ENCODE data around the gene CCSER1. TPM values are rescaled to one million over a fixed set of nuclear protein-coding genes. Genes with fewer than 3 reads are reported as not detected.

CCSER1 gene
- total and polyA plus RNA-seq, 4 donors: 0.18 to 2.3 (median 1.2) TPM

DNA sequence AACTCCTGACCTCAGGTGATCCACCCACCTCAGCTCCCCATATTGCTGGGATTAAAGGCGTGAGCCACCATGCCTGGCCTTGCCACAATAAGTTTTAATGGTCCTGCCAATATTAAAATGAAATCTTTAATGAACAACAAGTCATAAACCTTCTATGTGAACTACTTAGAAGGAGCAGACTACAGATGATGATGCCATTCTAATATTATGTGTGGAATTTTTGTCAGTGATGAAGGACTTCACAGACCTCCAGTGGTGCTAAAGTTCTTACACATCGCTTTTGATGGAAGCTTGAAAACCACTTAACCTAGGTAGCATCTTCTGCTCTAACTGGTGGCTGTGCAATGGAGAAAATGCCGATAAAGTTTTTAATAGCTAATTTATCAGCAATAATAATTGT, 331.4 kb downstream of the CCSER1 start:
- no peak for DNase-seq (ENCODE audit: low spot score)
- no peaks in the 10 kb centered on the region for H3K4me1 ChIP-seq (ENCODE audit: control insufficient read depth in 4 of 4, insufficient read depth in 4 of 4, low read length in 3 of 4)
- TF ChIP-seq SP1 (IDR thresholded peaks at IDR 0.05): no peak
- TF ChIP-seq TAF1 (conservative IDR thresholded peaks at IDR 0.05): no peak
- TF ChIP-seq, protein P1, sequence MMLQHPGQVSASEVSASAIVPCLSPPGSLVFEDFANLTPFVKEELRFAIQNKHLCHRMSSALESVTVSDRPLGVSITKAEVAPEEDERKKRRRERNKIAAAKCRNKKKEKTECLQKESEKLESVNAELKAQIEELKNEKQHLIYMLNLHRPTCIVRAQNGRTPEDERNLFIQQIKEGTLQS (IDR thresholded peaks at IDR 0.05): no peak
- no peak for TF ChIP-seq RAD21 (IDR thresholded peaks at IDR 0.05)
- TF ChIP-seq YY1 (IDR thresholded peaks at IDR 0.05): no peak
- no peak for TF ChIP-seq RXRA (IDR thresholded peaks at IDR 0.05)
- no peak for TF ChIP-seq JUND (IDR thresholded peaks at IDR 0.05)
- TF ChIP-seq GABPA (IDR thresholded peaks at IDR 0.05 in 1 of 2, conservative IDR thresholded peaks at IDR 0.05 in 1 of 2): no peak
- TF ChIP-seq, protein P2, sequence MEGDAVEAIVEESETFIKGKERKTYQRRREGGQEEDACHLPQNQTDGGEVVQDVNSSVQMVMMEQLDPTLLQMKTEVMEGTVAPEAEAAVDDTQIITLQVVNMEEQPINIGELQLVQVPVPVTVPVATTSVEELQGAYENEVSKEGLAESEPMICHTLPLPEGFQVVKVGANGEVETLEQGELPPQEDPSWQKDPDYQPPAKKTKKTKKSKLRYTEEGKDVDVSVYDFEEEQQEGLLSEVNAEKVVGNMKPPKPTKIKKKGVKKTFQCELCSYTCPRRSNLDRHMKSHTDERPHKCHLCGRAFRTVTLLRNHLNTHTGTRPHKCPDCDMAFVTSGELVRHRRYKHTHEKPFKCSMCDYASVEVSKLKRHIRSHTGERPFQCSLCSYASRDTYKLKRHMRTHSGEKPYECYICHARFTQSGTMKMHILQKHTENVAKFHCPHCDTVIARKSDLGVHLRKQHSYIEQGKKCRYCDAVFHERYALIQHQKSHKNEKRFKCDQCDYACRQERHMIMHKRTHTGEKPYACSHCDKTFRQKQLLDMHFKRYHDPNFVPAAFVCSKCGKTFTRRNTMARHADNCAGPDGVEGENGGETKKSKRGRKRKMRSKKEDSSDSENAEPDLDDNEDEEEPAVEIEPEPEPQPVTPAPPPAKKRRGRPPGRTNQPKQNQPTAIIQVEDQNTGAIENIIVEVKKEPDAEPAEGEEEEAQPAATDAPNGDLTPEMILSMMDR (IDR thresholded peaks at IDR 0.05; ENCODE audit: low read depth, low read length, missing input control): no peak
- no peak for TF ChIP-seq HNF4A (conservative IDR thresholded peaks at IDR 0.05)
- no peak for TF ChIP-seq FOXA1 (IDR thresholded peaks at IDR 0.05)
- TF ChIP-seq, protein P3, sequence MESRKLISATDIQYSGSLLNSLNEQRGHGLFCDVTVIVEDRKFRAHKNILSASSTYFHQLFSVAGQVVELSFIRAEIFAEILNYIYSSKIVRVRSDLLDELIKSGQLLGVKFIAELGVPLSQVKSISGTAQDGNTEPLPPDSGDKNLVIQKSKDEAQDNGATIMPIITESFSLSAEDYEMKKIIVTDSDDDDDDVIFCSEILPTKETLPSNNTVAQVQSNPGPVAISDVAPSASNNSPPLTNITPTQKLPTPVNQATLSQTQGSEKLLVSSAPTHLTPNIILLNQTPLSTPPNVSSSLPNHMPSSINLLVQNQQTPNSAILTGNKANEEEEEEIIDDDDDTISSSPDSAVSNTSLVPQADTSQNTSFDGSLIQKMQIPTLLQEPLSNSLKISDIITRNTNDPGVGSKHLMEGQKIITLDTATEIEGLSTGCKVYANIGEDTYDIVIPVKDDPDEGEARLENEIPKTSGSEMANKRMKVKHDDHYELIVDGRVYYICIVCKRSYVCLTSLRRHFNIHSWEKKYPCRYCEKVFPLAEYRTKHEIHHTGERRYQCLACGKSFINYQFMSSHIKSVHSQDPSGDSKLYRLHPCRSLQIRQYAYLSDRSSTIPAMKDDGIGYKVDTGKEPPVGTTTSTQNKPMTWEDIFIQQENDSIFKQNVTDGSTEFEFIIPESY (IDR thresholded peaks at IDR 0.05): no peak
- TF ChIP-seq NR2F2 (IDR thresholded peaks at IDR 0.05): no peak
- TF ChIP-seq, protein P4, sequence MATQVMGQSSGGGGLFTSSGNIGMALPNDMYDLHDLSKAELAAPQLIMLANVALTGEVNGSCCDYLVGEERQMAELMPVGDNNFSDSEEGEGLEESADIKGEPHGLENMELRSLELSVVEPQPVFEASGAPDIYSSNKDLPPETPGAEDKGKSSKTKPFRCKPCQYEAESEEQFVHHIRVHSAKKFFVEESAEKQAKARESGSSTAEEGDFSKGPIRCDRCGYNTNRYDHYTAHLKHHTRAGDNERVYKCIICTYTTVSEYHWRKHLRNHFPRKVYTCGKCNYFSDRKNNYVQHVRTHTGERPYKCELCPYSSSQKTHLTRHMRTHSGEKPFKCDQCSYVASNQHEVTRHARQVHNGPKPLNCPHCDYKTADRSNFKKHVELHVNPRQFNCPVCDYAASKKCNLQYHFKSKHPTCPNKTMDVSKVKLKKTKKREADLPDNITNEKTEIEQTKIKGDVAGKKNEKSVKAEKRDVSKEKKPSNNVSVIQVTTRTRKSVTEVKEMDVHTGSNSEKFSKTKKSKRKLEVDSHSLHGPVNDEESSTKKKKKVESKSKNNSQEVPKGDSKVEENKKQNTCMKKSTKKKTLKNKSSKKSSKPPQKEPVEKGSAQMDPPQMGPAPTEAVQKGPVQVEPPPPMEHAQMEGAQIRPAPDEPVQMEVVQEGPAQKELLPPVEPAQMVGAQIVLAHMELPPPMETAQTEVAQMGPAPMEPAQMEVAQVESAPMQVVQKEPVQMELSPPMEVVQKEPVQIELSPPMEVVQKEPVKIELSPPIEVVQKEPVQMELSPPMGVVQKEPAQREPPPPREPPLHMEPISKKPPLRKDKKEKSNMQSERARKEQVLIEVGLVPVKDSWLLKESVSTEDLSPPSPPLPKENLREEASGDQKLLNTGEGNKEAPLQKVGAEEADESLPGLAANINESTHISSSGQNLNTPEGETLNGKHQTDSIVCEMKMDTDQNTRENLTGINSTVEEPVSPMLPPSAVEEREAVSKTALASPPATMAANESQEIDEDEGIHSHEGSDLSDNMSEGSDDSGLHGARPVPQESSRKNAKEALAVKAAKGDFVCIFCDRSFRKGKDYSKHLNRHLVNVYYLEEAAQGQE (IDR thresholded peaks at IDR 0.05): no peak
- no peak for TF ChIP-seq FOXA2 (IDR thresholded peaks at IDR 0.05)
- no peak for TF ChIP-seq EGR1 (IDR thresholded peaks at IDR 0.05; ENCODE audit: low read depth in 2 of 2)
- TF ChIP-seq HNF4G (IDR thresholded peaks at IDR 0.05): no peak
- no peak overlapping the region for H3K4me3 ChIP-seq (ENCODE audit: low read depth in 1 of 3, low read length in 3 of 3)
- no peaks in the 10 kb centered on the region for H3K36me3 ChIP-seq (ENCODE audit: control insufficient read depth in 4 of 4, insufficient read depth in 3 of 4, low read depth in 1 of 4, low read length in 3 of 4)
- no peak overlapping the region for H3K27ac ChIP-seq (ENCODE audit: low read depth in 1 of 2, low read length in 2 of 2)
- H3K9me3 ChIP-seq (ENCODE audit: control insufficient read depth in 4 of 4, low read length in 3 of 4): peaks cover 0 to 2% (median 0%) of the 10 kb centered on the region in 4 donors
- no peak overlapping the region for H3K9ac ChIP-seq (ENCODE audit: low read depth in 1 of 2, low read length in 2 of 2)
- 83% methylated on average over 3 of the region's 3 CpGs for WGBS
- H3K27me3 ChIP-seq (ENCODE audit: control insufficient read depth in 4 of 4, insufficient read depth in 4 of 4, low read length in 3 of 4): no peaks in the 10 kb centered on the region

DNA sequence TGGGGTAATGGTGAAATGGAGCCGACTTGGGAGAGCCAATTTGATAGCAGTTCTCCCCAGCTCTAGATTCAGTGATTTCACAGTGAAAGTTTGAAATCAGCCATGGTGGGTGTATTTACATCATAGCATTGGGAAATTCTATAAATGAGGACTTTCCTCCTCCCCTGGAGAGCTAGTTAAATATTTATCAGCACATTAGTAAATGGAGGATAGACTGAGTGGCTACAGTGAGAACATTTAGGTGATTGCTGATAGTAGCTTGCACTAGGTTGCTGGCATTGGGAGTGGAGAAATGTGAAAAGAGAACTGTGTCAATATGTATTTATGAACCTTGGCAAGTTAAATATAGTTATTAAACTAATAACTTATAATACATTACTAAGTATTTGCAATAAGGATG, 347.3 kb downstream of the CCSER1 start:
- H3K27ac ChIP-seq (ENCODE audit: low read depth in 1 of 2, low read length in 2 of 2): no peak overlapping the region
- TF ChIP-seq, protein P2 (IDR thresholded peaks at IDR 0.05; ENCODE audit: low read depth, low read length, missing input control): no peak
- TF ChIP-seq HNF4G (IDR thresholded peaks at IDR 0.05) (no peak), HNF4A (conservative IDR thresholded peaks at IDR 0.05) (no peak)
- no peaks in the 10 kb centered on the region for H3K9me3 ChIP-seq (ENCODE audit: control insufficient read depth in 4 of 4, low read length in 3 of 4)
- H3K4me1 ChIP-seq (ENCODE audit: control insufficient read depth in 4 of 4, insufficient read depth in 4 of 4, low read length in 3 of 4): no peaks in the 10 kb centered on the region
- H3K9ac ChIP-seq (ENCODE audit: low read depth in 1 of 2, low read length in 2 of 2): no peak overlapping the region
- WGBS: 70% methylated on average over 1 of the region's 1 CpG
- H3K27me3 ChIP-seq (ENCODE audit: control insufficient read depth in 4 of 4, insufficient read depth in 4 of 4, low read length in 3 of 4): no peaks in the 10 kb centered on the region
- H3K4me3 ChIP-seq (ENCODE audit: low read depth in 1 of 3, low read length in 3 of 3): no peak overlapping the region
- H3K36me3 ChIP-seq (ENCODE audit: control insufficient read depth in 4 of 4, insufficient read depth in 3 of 4, low read depth in 1 of 4, low read length in 3 of 4): no peaks in the 10 kb centered on the region
- DNase-seq (ENCODE audit: low spot score): no peak

Data from liver (tissue), 9 donors.